Stimulated activated CD8-positive, alpha-beta memory T cell treated with anti-CD3 and anti-CD28 coated beads, Interleukin-12 subunit alpha, Interleukin-12 subunit beta, amount 100 ng/mL, for 4 hours (primary cell): ENCODE results near the gene MED12L.
A peak's percentile ranks its signal among the peaks of the same experiment; 100 is the strongest.

Experiments
- DNase-seq: peaks from one replicate; pipeline ENCODE4 v3.0.0-alpha.2; 2020; ENCODE audit warnings: low read depth

The MED12L gene

GRCh38 chr3:151171145-151171757 lies 85.8 kb downstream of the MED12L start:
- no peak for DNase-seq

GRCh38 chr3:151174351-151174750 lies 88.9 kb downstream of the MED12L start:
- DNase-seq: no peak

GRCh38 chr3:151175952-151176351 lies 90.5 kb downstream of the MED12L start:
- DNase-seq: no peak

DNA sequence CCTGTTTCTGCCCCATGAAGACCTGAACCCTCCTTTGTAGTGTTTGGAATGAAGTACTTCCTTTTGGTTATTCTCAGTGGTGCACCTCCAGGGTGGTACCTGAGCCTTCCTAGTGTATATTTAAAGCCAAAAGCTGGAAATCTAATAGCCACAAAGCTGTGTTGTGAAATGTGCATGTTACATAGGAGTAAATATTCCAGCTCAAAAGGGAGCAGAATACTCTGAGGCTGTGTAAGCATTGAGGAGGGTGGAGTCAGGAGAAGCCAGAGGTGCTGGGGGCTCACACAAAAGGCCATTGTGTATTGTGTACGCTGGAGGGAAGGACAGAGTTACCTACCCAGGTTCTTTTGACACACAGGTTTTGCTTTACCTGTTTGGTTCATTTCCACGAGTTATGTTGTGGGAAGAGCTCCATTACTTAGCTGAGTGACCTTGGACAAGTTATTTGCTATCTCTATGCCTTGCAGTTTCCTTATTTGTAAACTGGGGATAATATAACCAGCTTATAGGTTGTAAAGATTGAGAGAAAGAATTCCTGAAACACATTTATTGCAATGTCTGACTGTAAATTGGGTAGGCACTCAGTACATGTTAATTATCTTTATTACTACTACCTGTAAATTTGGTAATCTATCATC lies 92.9 kb downstream of the MED12L start:
- no peak for DNase-seq

DNA sequence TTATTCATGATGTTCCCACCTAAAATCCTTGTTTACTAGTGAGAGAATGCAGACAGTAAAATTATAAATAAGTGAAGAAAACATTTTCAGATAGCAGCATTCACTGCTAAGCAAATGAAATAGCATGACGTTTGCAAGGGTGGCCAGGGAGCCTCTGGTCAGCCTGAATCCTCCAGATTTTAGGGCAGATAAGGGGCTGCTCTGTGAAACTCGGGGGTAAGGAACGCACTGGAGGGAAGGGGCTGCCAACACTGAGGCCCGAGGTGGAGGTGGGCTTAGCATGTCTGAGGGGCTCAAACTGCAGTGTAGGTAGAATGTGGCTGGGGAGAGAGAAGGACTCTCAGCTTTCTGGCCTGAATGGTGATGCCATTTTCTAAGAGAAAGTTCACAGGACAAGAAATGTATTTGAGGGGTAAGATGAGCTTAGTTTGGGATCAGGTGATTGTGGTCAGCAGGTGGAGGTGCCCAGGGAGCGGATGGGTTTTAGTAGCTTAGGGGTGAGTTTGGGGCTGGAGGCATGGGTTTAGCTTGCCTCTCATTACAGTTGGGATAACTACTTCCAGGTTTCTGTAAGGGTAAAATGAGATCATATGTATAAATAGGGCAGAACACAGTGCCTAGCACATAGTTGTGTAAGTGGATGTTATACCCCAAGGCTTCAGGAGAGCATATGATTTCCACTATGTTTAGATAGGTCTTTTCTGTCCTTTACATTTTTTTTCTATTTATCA lies 97.0 kb downstream of the MED12L start:
- no peak for DNase-seq

DNA sequence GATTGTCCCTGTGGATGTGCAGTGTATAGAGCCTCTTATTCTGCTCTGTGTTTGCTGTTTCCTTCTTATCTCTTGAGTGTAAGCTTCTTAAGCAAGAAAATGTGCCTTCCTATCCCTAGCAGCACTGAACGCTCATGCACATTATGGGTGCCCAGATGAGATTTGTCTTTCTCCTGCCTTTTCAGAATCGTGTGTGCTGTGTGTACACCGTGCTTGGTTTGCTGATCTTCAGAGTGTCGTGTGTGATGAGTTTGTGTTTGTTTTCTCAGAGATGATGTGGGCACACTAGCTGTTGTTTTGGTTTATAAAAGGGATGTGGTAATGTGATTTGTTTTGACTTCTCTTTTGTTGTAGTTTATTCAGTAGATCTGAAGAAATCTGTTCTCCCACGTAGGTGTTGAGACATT lies 97.8 kb downstream of the MED12L start:
- no peak for DNase-seq

DNA sequence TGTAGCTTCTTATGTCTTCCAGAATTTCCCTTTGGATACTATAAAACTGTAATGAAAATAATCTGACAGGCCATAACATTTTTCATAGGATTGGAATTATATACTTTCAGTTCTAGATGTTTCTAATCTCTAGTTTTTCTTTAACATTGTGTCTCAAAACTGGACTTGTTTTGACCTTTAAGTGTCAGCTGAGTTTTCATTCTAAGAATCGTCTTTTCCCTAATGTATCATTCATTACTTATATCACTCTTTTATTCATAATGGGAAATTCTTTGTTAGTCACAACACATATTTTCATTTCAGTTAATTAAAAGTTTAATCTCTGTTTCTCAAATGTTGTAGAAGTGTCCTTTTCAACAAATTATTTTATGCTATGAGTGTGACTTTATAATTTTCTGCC lies 105.6 kb downstream of the MED12L start:
- no peak for DNase-seq

- DNase-seq: no peak
These were observed 107.1 kb downstream of the MED12L start for GRCh38 chr3:151192545-151192944.

DNA sequence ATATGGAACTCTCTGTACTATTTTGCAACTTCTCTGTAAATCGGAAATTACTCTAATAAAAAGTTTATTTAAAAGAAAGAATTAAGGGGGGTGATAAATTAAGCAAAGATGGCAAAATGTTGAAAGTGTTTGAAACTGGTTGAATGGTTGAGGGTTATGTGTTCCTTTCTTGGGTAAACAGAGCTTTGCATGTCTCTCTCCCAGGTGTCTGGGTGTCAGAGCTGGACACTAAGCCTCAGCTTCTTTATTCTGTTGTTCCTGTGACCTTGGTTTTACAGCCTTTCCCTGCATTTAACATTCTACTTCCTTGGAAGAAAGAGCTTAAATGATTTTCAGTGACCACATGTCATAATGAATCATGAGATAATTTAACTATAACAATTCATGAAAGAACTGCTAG lies 110.4 kb downstream of the MED12L start:
- no peak for DNase-seq

DNA sequence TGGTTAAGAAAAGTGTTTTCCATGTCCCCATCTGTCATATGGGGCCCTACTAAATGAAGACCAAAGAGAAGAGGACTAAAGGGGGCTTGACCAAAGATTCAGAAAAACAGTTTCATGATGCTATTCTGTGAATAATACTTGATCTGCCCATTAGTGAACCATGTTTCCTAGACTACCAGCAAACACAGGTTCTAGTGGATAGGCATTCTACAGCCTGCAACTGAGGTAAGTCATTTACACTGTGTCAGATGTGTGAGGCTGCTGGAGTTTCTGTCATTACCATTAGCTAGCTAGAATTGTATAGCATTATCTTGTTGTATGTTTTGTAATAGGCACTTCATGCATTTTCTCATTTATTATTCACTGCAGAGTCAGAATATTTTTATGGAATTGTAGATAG lies 111.0 kb downstream of the MED12L start:
- no peak for DNase-seq

- DNase-seq: no peak
These were observed 111.8 kb downstream of the MED12L start for GRCh38 chr3:151197228-151197627.

DNA sequence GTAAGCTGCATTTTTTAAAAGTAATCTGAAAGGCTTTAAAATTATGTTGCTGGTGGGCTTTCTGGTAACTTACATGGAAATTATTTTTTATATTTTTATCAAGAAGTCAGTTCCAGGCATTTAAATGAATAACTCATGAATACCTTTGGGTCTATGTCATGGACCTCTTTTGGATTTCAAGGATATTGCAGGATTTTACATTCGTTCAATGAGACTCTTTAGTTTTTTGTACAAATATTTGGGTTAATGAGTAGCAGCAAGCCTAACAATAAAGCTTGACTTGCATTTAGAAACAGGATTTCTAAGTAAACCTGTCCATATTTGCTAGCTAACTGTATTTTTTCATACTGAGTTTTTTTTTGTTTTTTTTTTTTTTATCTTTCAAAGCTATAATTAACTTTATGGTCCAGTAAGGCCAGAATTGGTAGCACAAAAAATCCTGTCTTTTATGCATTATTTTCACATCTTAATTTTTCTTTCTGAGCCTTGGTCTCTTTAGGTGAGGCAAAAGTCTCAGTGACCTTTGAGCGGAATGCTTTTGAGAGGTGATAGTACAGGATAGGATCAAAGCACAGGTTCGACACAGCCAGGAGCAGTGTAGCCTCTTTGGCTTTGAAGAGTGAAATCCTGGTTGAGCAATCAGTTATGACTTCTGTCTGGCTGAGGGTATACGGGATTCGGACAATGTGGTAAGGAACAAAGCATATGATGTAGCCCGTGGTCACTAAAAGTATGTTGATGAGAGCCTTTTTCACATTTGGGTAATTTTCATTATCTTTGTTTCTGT lies 112.7 kb downstream of the MED12L start:
- DNase-seq: no peak

DNA sequence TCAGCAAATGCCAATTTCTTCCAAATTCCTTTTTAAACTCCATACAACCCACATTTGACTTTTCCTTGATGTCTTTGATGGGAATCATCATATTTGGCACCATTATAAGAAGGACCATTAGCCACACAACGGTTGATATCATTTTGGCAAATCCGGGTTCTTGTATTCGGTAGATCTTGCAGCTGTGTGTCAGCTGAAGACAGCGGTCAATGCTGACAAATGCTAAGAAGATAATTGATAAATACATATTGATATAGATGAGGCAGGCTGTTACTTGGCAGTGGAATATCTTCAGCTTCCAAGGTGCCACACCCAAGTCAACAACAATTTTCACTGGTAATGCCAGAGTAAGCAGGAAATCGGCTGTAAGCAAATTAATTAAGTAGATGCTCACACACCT lies 113.4 kb downstream of the MED12L start:
- no peak for DNase-seq

- DNase-seq: no peak
These were observed 114.3 kb downstream of the MED12L start for GRCh38 chr3:151199554-151200438.

- DNase-seq: no peak
These were observed 115.1 kb downstream of the MED12L start for GRCh38 chr3:151200586-151200985.

- DNase-seq: no peak
These were observed 115.7 kb downstream of the MED12L start for GRCh38 chr3:151201051-151201730.

- peak; percentile 41 for DNase-seq
These were observed 117.6 kb downstream of the MED12L start, which contains the start of gene GPR171 for GRCh38 chr3:151203051-151203420. Gene GPR171, minus strand, starts transcription at chr3:151203216. Its CDS starts 3,830 bp downstream, at chr3:151199386.

DNA sequence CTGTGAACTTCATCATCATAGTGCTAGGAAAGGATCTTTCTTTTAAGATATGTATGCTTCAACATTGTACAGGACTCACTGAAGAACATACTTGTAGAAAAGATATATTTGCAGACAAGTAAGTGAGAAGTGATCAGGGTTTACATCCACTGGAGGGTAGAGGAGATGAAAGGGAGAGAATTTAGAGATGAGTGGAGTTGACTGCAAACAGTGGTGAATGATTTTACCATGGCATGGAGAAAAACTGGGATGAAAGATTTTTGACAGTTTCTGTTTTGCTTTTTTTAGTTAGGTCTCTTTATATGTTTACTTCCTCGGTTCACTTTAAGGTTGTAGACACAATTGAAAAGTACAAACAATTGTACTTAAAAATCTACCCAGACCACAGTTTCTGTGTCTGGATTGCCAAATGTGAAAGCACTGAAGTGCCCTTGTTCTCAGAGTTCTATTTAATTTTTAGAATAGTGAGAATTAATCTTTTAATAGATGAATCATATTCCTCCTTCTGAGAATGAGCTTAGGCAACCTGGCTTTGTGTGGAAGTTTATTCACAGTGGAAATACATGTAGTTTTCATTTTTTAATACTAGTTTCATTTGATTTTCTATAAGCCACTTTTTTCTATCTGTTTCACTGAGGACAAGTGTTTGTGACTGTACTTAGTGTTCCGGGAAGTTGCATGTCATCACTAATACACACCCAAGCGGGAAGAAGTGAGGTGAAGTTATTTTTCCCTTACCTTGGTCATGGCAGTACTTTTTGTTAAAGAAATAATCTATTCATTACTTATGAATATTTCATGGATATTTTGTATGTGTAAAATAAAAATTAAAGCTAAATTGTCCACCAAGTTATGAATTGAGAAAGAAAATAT lies 119.3 kb downstream of the MED12L start:
- no peak for DNase-seq

DNA sequence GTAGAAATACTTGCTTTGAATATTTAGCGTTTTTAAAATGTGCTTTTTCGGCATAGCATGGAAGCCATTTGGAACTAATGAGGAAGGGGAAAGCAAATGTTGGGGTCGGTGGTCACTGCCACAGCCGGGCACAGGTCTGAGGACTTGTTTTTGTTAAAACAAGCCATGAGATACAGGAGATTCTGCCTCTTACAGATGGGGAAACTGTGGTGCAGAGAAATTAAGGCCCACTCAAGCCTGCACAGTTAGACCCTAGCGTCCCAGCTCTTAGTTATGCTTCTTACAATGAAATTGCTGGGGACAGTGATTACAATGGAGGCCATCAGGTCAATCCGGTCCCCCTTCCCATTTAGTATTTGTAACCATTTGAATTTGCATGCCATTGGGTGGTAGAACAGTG lies 120.0 kb downstream of the MED12L start:
- DNase-seq: no peak

DNA sequence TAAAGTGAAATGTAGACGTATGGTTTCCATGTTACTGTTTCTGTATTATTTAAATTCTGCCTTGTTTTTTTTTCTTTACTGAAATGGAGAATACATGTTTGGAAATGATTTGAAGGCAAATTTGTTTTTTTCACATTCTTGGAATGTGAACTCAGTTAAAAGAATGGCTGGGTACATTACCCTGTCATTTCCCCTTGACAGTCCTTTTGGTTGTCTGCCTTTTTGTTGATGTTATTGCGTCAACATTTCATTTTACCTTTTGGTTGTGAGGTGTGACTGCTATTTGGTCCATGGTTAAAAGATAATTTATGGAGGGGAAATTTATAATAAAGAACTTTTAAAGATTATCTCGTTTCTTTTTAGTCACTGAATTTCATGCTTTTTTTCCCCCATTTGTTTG lies 120.7 kb downstream of the MED12L start:
- DNase-seq: no peak
